GM12878 (cell line): ENCODE data around the gene ESR1. TPM values are rescaled to one million over a fixed set of nuclear protein-coding genes. Genes with fewer than 3 reads are reported as not detected.

Experiments
- ATAC-seq: fragments of 200-7000 bp; cut with Tn5 transposase; 3 replicates; pipeline ENCODE4 v1.9.1; 2020; ENCODE audit warnings: mild to moderate bottlenecking, moderate library complexity
- BruUV-seq: library from RNA; stranded (reverse); fragments of 400-500 nt; replicated peaks from 2 replicates; lab custom pipeline; 2021; lab: Mats Ljungman, UMichigan
- CTCF ChIA-PET: fragments of 300-600 bp; sonication (Branson Sonifier 250); formaldehyde crosslinking; extraction: SDS; loops from one replicate; lab custom pipeline; 2021; ENCODE audit warnings: inconsistent platforms; lab: Yijun Ruan, JAX
- POLR2A ChIA-PET: fragments of 350-600 bp; formaldehyde crosslinking; extraction: SDS; loops from one replicate; lab custom pipeline; 2021; ENCODE audit warnings: inconsistent platforms; lab: Charles Lee
- RAD21 ChIA-PET: fragments of 300-600 bp; sonication (Branson Sonifier 250); formaldehyde crosslinking; loops from one replicate; lab custom pipeline; 2023; ENCODE audit warnings: antibody characterized with exemption; ENCODE audit not compliant: unreplicated experiment; lab: Charles Lee
- SMC1A ChIA-PET: fragments of 300-600 bp; sonication (Branson Sonifier 250); formaldehyde crosslinking; loops from one replicate; lab custom pipeline; 2023; ENCODE audit not compliant: unreplicated experiment, uncharacterized antibody; lab: Charles Lee
- DNase-seq: peaks from one replicate; pipeline ENCODE4 v3.0.0-alpha.2; 2011; ENCODE audit warnings: low read depth, low spot score
- FAIRE-seq: peaks from 3 replicates; lab custom pipeline; 2011; peaks lifted over from hg19 to GRCh38; lab: Jason Lieb, UNC
- H2AFZ ChIP-seq: 2 replicates; pipeline ENCODE4 v1.6.0; 2011; ENCODE audit warnings: low read depth, low read length, control low read depth; ENCODE audit not compliant: control insufficient read depth
- H3K27ac ChIP-seq: 2 replicates; pipeline ENCODE4 v1.5.1; 2011; ENCODE audit warnings: control low read depth; ENCODE audit not compliant: control insufficient read depth, insufficient read depth
- H3K27me3 ChIP-seq, 2 experiments: replicated peaks in 1 of 2; 2 replicates each; pipeline versions ENCODE4 v1.6.0 to v1.6.1; 2011; ENCODE audit warnings: low read length in 1 of 2; ENCODE audit not compliant: control insufficient read depth in 2 of 2, insufficient read depth in 2 of 2
- H3K36me3 ChIP-seq, 2 experiments: 2 replicates each; pipeline ENCODE4 v1.5.1; 2011; ENCODE audit warnings: low read length in 1 of 2; ENCODE audit not compliant: control insufficient read depth in 2 of 2, insufficient read depth in 2 of 2
- H3K4me1 ChIP-seq: 2 replicates; pipeline ENCODE4 v1.6.1; 2011; ENCODE audit warnings: mild to moderate bottlenecking, low read length, moderate library complexity, mixed read lengths; ENCODE audit not compliant: control insufficient read depth, insufficient read depth
- H3K4me2 ChIP-seq: 2 replicates; pipeline ENCODE4 v1.6.0; 2011; ENCODE audit warnings: control low read depth; ENCODE audit not compliant: control insufficient read depth, insufficient read depth
- H3K4me3 ChIP-seq: fragments of 200-600 bp; sonication (generic); 2 replicates; pipeline ENCODE4 v1.5.1; 2016
- H3K79me2 ChIP-seq: 2 replicates; pipeline ENCODE4 v1.6.0; 2011; ENCODE audit warnings: low read length; ENCODE audit not compliant: control insufficient read depth, insufficient read depth
- H3K9ac ChIP-seq: 2 replicates; pipeline ENCODE4 v1.8.0; 2011; ENCODE audit warnings: low read length, control low read depth, mixed read lengths; ENCODE audit not compliant: control insufficient read depth, insufficient read depth
- H3K9me3 ChIP-seq: replicated peaks from 3 replicates; pipeline ENCODE4 v1.5.1; 2011; ENCODE audit warnings: mild to moderate bottlenecking, low read length; ENCODE audit not compliant: control insufficient read depth, insufficient read depth
- H4K20me1 ChIP-seq: 2 replicates; pipeline ENCODE4 v1.6.0; 2011; ENCODE audit not compliant: control insufficient read depth, insufficient read depth
- BHLHE40 ChIP-seq, 2 experiments: fragments of 450-650 bp in 1 of 2; IDR thresholded peaks; 2 replicates each; pipeline ENCODE4 v1.6.1; 2011 to 2017; ENCODE audit warnings: low read depth in 2 of 2, borderline replicate concordance in 1 of 2, improper control_type of control experiment in 1 of 2, low read length in 1 of 2, mild to moderate bottlenecking in 1 of 2
- CREM ChIP-seq: IDR thresholded peaks from 2 replicates; pipeline ENCODE4 v1.6.1; 2014; ENCODE audit warnings: antibody characterized with exemption, low read depth
- MTA2 ChIP-seq: fragments of 450-650 bp; IDR thresholded peaks from 2 replicates; pipeline ENCODE4 v1.6.1; 2016; ENCODE audit warnings: low read depth, mild to moderate bottlenecking, moderate library complexity
- NFYB ChIP-seq: IDR thresholded peaks from 2 replicates; pipeline ENCODE4 v1.6.1; 2011; ENCODE audit warnings: low read depth, mild to moderate bottlenecking, low read length, improper control_type of control experiment, moderate library complexity; ENCODE audit not compliant: insufficient read depth
- NR2C2 ChIP-seq: IDR thresholded peaks from 2 replicates; pipeline ENCODE4 v1.6.1; 2011; ENCODE audit warnings: borderline replicate concordance, low read depth; ENCODE audit not compliant: control insufficient read depth, insufficient read length
- NRF1 ChIP-seq: conservative IDR thresholded peaks from 2 replicates; pipeline ENCODE4 v1.6.1; 2011; ENCODE audit warnings: mild to moderate bottlenecking, low read depth, low read length, improper control_type of control experiment
- POU2F2 ChIP-seq: IDR thresholded peaks from 3 replicates; pipeline ENCODE4 v1.6.1; 2011; ENCODE audit warnings: low read depth, mild to moderate bottlenecking, low read length, borderline replicate concordance
- RAD21 ChIP-seq: IDR thresholded peaks from 2 replicates; pipeline ENCODE4 v1.6.1; 2011; ENCODE audit warnings: mild to moderate bottlenecking, low read depth, low read length, moderate library complexity; ENCODE audit not compliant: insufficient read depth
- RELA ChIP-seq: fragments of 450-650 bp; IDR thresholded peaks from 2 replicates; pipeline ENCODE4 v1.8.0; 2014; ENCODE audit warnings: borderline replicate concordance; ENCODE audit not compliant: partially characterized antibody
- SIN3A ChIP-seq: IDR thresholded peaks from 2 replicates; pipeline ENCODE4 v1.6.1; 2012; ENCODE audit warnings: low read depth, low read length, improper control_type of control experiment
- SP1 ChIP-seq: IDR thresholded peaks from one replicate; pipeline ENCODE4 v1.6.1; 2011; ENCODE audit warnings: low read depth, low read length
- SRF ChIP-seq, 2 experiments: IDR thresholded peaks; 2 replicates each; pipeline ENCODE4 v1.6.1; 2011; ENCODE audit warnings: low read depth in 2 of 2, low read length in 2 of 2, mild to moderate bottlenecking in 1 of 2, moderate library complexity in 1 of 2
- SUPT20H ChIP-seq: IDR thresholded peaks from 2 replicates; pipeline ENCODE4 v1.6.1; 2011; ENCODE audit warnings: low read depth, mild to moderate bottlenecking, low read length, moderate library complexity, borderline replicate concordance; ENCODE audit not compliant: control insufficient read depth
- TCF3 ChIP-seq: IDR thresholded peaks from 2 replicates; pipeline ENCODE4 v1.6.1; 2012; ENCODE audit warnings: low read depth, mild to moderate bottlenecking, low read length, borderline replicate concordance; ENCODE audit not compliant: insufficient read depth
- ZBED1 ChIP-seq: IDR thresholded peaks from 2 replicates; pipeline ENCODE4 v1.6.1; 2016; ENCODE audit warnings: borderline replicate concordance
- ZNF384 ChIP-seq: IDR thresholded peaks from 2 replicates; pipeline ENCODE4 v1.6.1; 2012; ENCODE audit warnings: low read depth, mild to moderate bottlenecking, low read length, improper control_type of control experiment, borderline replicate concordance
- ZZZ3 ChIP-seq: IDR thresholded peaks from 2 replicates; pipeline ENCODE4 v1.6.1; 2011; ENCODE audit warnings: low read depth; ENCODE audit not compliant: control insufficient read depth, insufficient read length
- WGBS: methylation state at CpG from one replicate; pipeline ENCODE4 v1.1.6; 2016; ENCODE audit warnings: low lambda C conversion rate; ENCODE audit not compliant: insufficient replicate concordance, insufficient coverage; ENCODE audit errors: missing lambda C conversion rate; 5-methylcytosine and 5-hydroxymethylcytosine counted together
- in situ Hi-C: fragments of 300-500 bp; cut with MboI; formaldehyde crosslinking; loops from 9 replicates; pipeline ENCODE4 v1.14.3; 2018; ENCODE audit warnings: mixed read lengths
- intact Hi-C: fragments of 100-400 bp; cut with micrococcal nuclease; formaldehyde crosslinking; loops from one replicate; pipeline ENCODE4 v1.14.2; 2022; ENCODE audit not compliant: unreplicated experiment
- polyA plus RNA-seq, 11 experiments: library from polyadenylated mRNA; depleted of rRNA in 4 of 11; unstranded in 6 of 11; stranded (reverse) in 5 of 11; fragments of >200 nt; fragmentation: Nextera tagmentation in 4 of 11; fragmentation: Illumina TruSeq in 1 of 11; extraction: Ambion mirVana in 4 of 11; extraction: Trizol in 1 of 11; gene quantifications; 1 replicate in 1 of 11; 2 replicates in 10 of 11; pipeline versions ENCODE4 v1.2.1 to v1.2.3, GENCODE V29; 2011 to 2016; ENCODE audit warnings: inconsistent platforms in 2 of 11, missing spikeins in 2 of 11, low read depth in 1 of 11
- total RNA-seq, 4 experiments: library from RNA; depleted of rRNA in 3 of 4; stranded (reverse); fragments of >200 nt in 3 of 4; fragmentation: Illumina TruSeq in 1 of 4; extraction: Trizol in 1 of 4; gene quantifications; 2 replicates each; pipeline versions ENCODE4 v1.2.1 to v1.2.3, GENCODE V29; 2013 to 2021
- TF ChIP-seq, protein P1 (sequence below): fragments of 450-650 bp; IDR thresholded peaks from 2 replicates; pipeline ENCODE4 v1.6.1; 2017; ENCODE audit warnings: mild to moderate bottlenecking
- TF ChIP-seq, protein P2 (sequence below): fragments of 450-650 bp; IDR thresholded peaks from 2 replicates; pipeline ENCODE4 v1.6.1; 2018; ENCODE audit warnings: mild to moderate bottlenecking, low read depth, moderate library complexity; ENCODE audit not compliant: partially characterized antibody

ESR1 gene
- total and polyA plus RNA-seq, 10 of the 15 experiments (the other 5 are each of a cell fraction or from before 2014, with no cell fraction given) = 0.03 to 0.51 (median 0.21) TPM; not detected in 4

DNA sequence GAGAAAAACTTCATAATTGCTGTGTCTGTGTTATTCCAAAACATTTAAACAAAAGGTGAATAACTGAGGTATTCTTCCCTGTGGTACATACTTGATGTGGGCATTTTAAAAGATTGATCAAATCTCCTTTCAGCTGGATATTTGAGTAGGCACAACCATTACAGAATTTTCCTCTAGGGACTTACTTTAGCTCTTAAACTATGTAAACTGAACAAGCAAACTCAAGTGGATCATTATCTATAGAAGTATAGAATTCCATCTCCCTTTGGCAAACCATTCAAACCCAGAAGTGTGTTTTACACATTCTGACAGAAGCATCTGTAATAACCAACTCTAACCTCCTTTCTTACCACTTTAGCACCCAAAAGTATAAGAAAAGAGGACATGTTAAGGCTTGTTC is 241.4 kb downstream of the ESR1 start (continued):
- TF ChIP-seq BHLHE40 (IDR thresholded peaks at IDR 0.05; ENCODE audit: borderline replicate concordance in 1 of 2, low read depth in 2 of 2, low read length in 1 of 2) (no peak), ZBED1 (no peak), MTA2 (no peak)

GRCh38 chr6:152049502-152049901 is 242.0 kb downstream of the ESR1 start:
- no peak for ATAC-seq
- BruUV-seq = no TSS peak
- no peak overlapping the region for H3K9ac ChIP-seq
- no peak for TF ChIP-seq SP1
- no peak for TF ChIP-seq TCF3
- TF ChIP-seq SUPT20H = no peak
- TF ChIP-seq ZNF384 = no peak
- no peak for TF ChIP-seq CREM
- TF ChIP-seq, protein P1, sequence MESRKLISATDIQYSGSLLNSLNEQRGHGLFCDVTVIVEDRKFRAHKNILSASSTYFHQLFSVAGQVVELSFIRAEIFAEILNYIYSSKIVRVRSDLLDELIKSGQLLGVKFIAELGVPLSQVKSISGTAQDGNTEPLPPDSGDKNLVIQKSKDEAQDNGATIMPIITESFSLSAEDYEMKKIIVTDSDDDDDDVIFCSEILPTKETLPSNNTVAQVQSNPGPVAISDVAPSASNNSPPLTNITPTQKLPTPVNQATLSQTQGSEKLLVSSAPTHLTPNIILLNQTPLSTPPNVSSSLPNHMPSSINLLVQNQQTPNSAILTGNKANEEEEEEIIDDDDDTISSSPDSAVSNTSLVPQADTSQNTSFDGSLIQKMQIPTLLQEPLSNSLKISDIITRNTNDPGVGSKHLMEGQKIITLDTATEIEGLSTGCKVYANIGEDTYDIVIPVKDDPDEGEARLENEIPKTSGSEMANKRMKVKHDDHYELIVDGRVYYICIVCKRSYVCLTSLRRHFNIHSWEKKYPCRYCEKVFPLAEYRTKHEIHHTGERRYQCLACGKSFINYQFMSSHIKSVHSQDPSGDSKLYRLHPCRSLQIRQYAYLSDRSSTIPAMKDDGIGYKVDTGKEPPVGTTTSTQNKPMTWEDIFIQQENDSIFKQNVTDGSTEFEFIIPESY = no peak
- TF ChIP-seq RAD21 = no peak
- TF ChIP-seq SIN3A = no peak
- no peak for TF ChIP-seq ZZZ3
- no peak for TF ChIP-seq SRF (IDR thresholded peaks at IDR 0.05; ENCODE audit: low read depth in 2 of 2, low read length in 2 of 2)
- no peak for TF ChIP-seq RELA
- TF ChIP-seq NRF1 = no peak
- TF ChIP-seq, protein P2, sequence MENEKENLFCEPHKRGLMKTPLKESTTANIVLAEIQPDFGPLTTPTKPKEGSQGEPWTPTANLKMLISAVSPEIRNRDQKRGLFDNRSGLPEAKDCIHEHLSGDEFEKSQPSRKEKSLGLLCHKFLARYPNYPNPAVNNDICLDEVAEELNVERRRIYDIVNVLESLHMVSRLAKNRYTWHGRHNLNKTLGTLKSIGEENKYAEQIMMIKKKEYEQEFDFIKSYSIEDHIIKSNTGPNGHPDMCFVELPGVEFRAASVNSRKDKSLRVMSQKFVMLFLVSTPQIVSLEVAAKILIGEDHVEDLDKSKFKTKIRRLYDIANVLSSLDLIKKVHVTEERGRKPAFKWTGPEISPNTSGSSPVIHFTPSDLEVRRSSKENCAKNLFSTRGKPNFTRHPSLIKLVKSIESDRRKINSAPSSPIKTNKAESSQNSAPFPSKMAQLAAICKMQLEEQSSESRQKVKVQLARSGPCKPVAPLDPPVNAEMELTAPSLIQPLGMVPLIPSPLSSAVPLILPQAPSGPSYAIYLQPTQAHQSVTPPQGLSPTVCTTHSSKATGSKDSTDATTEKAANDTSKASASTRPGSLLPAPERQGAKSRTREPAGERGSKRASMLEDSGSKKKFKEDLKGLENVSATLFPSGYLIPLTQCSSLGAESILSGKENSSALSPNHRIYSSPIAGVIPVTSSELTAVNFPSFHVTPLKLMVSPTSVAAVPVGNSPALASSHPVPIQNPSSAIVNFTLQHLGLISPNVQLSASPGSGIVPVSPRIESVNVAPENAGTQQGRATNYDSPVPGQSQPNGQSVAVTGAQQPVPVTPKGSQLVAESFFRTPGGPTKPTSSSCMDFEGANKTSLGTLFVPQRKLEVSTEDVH = no peak
- no peak for TF ChIP-seq POU2F2
- no peak for TF ChIP-seq NFYB
- no peak for TF ChIP-seq NR2C2

More at GRCh38 chr6:152049502-152049901, 242.0 kb downstream of the ESR1 start:
- no peak overlapping the region for H3K27ac ChIP-seq
- H3K79me2 ChIP-seq = no peaks in the 10 kb centered on the region
- no peaks in the 10 kb centered on the region for H4K20me1 ChIP-seq
- SMC1A ChIA-PET = no interaction called here
- CTCF ChIA-PET = no interaction called here
- H3K4me2 ChIP-seq = no peak overlapping the region
- H3K36me3 ChIP-seq = no peaks in the 10 kb centered on the region
- no peaks in the 10 kb centered on the region for H3K9me3 ChIP-seq
- no peaks in the 10 kb centered on the region; a peak in 1 of 4 replicates for H3K27me3 ChIP-seq
- no peak for DNase-seq
- 0% methylated on average over 3 of the region's 3 CpGs for WGBS
- no peaks in the 10 kb centered on the region for H3K4me1 ChIP-seq
- intact Hi-C loops (no loop called here), in situ Hi-C loops (no loop called here)
- POLR2A ChIA-PET = no interaction called here
- no peak for FAIRE-seq
- RAD21 ChIA-PET = no interaction called here
- no peak overlapping the region for H2AFZ ChIP-seq
- no peak overlapping the region for H3K4me3 ChIP-seq
